ENCODE results near the gene SIDT2. TPM values are rescaled to one million over a fixed set of nuclear protein-coding genes. Genes with fewer than 3 reads are reported as not detected.
"Not testable (repeated sequence)": the region's sequence is repeated elsewhere in the genome, so short reads cannot be mapped to it uniquely, and the experiment has no call there.

The SIDT2 gene
- total and polyA plus RNA-seq, 2 of the 13 experiments (the other 11 are each of a cell fraction or from before 2014, with no cell fraction given): 11.5 to 28.0 TPM

DNA sequence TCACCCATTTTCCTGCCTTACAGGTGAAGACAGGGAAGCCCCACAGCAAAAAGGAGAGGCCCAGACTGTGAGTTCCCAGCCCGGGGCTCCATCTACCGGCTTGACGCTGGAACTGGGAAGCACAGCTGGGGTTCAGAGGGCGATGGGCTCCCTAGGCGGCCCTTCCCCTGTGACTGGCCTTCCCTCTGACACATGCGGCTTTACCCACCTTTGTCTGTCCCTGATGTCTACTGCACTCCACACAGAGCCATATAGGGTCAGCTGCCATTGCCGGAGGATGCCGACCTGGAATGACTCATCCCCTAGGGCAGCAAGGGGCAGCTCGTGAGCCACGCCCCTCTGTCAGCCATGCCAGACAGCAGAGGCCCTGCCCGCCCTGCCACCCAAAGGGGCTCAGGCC is 28.3 kb downstream of the SIDT2 start:
- H3K79me2 ChIP-seq (ENCODE audit: insufficient read depth, low read length); H3K9ac ChIP-seq (ENCODE audit: insufficient read depth, low read depth, low read length); H3K27ac ChIP-seq (ENCODE audit: extremely low read length, insufficient read depth, low read length); H3K4me1 ChIP-seq (ENCODE audit: insufficient read depth, low read length); BruUV-seq (replicated peaks); H3K4me3 ChIP-seq (replicated peaks in 1 of 3; ENCODE audit: insufficient read depth in 1 of 3, low read depth in 2 of 3, low read length in 3 of 3); CTCF ChIA-PET (ENCODE audit: low intra/inter-chr PET ratio, low total read pairs); H4K20me1 ChIP-seq (ENCODE audit: insufficient read depth, low read length); H2AFZ ChIP-seq (ENCODE audit: low read length); H3K27me3 ChIP-seq (ENCODE audit: control insufficient read depth in 1 of 2, insufficient read depth in 2 of 2, low read length in 2 of 2); H3K36me3 ChIP-seq (replicated peaks in 1 of 2; ENCODE audit: control insufficient read depth in 1 of 2, insufficient read depth in 2 of 2, low read length in 2 of 2); H3K9me3 ChIP-seq (ENCODE audit: low read length); POLR2A ChIA-PET: not testable (repeated sequence)
- FAIRE-seq: peak; percentile 84
- in situ Hi-C loops (cut with HindIII; ENCODE audit: extremely low pct_ligation_motif_present, low pct_unique_long_range_greater_than_20kb): loop anchor here (5.0 kb wide), 1 partner anchor 75 kb away; no protein-coding TSS in a partner anchor
- WGBS (ENCODE audit: low lambda C conversion rate): no CpG with 5 or more reads among the region's 11 CpGs
- TF ChIP-seq, protein P1, sequence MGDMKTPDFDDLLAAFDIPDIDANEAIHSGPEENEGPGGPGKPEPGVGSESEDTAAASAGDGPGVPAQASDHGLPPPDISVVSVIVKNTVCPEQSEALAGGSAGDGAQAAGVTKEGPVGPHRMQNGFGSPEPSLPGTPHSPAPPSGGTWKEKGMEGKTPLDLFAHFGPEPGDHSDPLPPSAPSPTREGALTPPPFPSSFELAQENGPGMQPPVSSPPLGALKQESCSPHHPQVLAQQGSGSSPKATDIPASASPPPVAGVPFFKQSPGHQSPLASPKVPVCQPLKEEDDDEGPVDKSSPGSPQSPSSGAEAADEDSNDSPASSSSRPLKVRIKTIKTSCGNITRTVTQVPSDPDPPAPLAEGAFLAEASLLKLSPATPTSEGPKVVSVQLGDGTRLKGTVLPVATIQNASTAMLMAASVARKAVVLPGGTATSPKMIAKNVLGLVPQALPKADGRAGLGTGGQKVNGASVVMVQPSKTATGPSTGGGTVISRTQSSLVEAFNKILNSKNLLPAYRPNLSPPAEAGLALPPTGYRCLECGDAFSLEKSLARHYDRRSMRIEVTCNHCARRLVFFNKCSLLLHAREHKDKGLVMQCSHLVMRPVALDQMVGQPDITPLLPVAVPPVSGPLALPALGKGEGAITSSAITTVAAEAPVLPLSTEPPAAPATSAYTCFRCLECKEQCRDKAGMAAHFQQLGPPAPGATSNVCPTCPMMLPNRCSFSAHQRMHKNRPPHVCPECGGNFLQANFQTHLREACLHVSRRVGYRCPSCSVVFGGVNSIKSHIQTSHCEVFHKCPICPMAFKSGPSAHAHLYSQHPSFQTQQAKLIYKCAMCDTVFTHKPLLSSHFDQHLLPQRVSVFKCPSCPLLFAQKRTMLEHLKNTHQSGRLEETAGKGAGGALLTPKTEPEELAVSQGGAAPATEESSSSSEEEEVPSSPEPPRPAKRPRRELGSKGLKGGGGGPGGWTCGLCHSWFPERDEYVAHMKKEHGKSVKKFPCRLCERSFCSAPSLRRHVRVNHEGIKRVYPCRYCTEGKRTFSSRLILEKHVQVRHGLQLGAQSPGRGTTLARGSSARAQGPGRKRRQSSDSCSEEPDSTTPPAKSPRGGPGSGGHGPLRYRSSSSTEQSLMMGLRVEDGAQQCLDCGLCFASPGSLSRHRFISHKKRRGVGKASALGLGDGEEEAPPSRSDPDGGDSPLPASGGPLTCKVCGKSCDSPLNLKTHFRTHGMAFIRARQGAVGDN (CRISPR knock-in tag; IDR thresholded peaks at IDR 0.05): peak; percentile 32; the same call in 1 of the 2 replicates
- TF ChIP-seq ZFY (CRISPR knock-in tag; IDR thresholded peaks at IDR 0.05) (0 out of 2 replicates have a peak, but pooled peaks have one; percentile 17), SAP130 (CRISPR knock-in tag; IDR thresholded peaks at IDR 0.05; ENCODE audit: low read depth) (peak; percentile 39), STAG1 (CRISPR knock-in tag; IDR thresholded peaks at IDR 0.05) (peak; percentile 40), FOSL2 (CRISPR knock-in tag; IDR thresholded peaks at IDR 0.05) (peak; percentile 22; the same call in 1 of the 2 replicates)
- TF ChIP-seq, protein P2, sequence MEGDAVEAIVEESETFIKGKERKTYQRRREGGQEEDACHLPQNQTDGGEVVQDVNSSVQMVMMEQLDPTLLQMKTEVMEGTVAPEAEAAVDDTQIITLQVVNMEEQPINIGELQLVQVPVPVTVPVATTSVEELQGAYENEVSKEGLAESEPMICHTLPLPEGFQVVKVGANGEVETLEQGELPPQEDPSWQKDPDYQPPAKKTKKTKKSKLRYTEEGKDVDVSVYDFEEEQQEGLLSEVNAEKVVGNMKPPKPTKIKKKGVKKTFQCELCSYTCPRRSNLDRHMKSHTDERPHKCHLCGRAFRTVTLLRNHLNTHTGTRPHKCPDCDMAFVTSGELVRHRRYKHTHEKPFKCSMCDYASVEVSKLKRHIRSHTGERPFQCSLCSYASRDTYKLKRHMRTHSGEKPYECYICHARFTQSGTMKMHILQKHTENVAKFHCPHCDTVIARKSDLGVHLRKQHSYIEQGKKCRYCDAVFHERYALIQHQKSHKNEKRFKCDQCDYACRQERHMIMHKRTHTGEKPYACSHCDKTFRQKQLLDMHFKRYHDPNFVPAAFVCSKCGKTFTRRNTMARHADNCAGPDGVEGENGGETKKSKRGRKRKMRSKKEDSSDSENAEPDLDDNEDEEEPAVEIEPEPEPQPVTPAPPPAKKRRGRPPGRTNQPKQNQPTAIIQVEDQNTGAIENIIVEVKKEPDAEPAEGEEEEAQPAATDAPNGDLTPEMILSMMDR (CRISPR knock-in tag; IDR thresholded peaks at IDR 0.05): peak; percentile 43
- TF ChIP-seq, protein P3, sequence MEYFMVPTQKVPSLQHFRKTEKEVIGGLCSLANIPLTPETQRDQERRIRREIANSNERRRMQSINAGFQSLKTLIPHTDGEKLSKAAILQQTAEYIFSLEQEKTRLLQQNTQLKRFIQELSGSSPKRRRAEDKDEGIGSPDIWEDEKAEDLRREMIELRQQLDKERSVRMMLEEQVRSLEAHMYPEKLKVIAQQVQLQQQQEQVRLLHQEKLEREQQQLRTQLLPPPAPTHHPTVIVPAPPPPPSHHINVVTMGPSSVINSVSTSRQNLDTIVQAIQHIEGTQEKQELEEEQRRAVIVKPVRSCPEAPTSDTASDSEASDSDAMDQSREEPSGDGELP (IDR thresholded peaks at IDR 0.05; ENCODE audit: borderline replicate concordance, low read depth): peak; percentile 51; the same call in 1 of the 2 replicates
- H3K4me2 ChIP-seq (ENCODE audit: low read depth, low read length): peak overlapping the region; percentile 32; the same call in 1 of the 2 replicates
- intact Hi-C loops (cut with micrococcal nuclease; ENCODE audit: unreplicated experiment): loop anchor here (5.0 kb wide), 1 partner anchor 75 kb away; no protein-coding TSS in a partner anchor
- DNase-seq (ENCODE audit: low spot score): peak; percentile 47
- peak; percentile 90 for ATAC-seq

DNA sequence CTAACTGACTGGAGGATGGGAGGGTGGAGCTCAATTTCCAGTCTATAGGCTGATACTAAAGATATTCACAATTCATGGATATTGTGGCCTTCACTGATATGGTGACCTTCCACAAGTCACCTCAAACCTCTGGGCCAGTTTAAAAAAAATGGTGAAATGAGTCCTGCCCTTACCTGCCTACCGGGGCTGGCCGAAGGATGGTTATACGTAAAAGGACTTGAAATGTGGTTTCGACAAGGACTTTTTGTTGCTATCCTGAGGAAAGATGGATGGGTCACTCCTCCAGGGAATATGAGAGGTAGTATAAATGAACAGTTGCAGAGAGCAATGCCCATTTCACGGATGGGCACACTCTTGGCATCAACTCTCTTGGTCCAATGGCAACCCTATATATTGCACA is 28.9 kb downstream of the SIDT2 start:
- intact Hi-C loops (cut with micrococcal nuclease; ENCODE audit: unreplicated experiment): loop anchor here (5.0 kb wide), 1 partner anchor 75 kb away; no protein-coding TSS in a partner anchor

More for the DNA sequence above, 28.9 kb downstream of the SIDT2 start:
- H3K27ac ChIP-seq (ENCODE audit: extremely low read length, insufficient read depth, low read length); FAIRE-seq; H4K20me1 ChIP-seq (ENCODE audit: insufficient read depth, low read length); H3K36me3 ChIP-seq (replicated peaks in 1 of 2; ENCODE audit: control insufficient read depth in 1 of 2, insufficient read depth in 2 of 2, low read length in 2 of 2); ATAC-seq; H3K9me3 ChIP-seq (ENCODE audit: low read length); CTCF ChIA-PET (ENCODE audit: low intra/inter-chr PET ratio, low total read pairs); DNase-seq (ENCODE audit: low spot score); H3K4me1 ChIP-seq (ENCODE audit: insufficient read depth, low read length); H3K9ac ChIP-seq (ENCODE audit: insufficient read depth, low read depth, low read length); H3K4me3 ChIP-seq (replicated peaks in 1 of 3; ENCODE audit: insufficient read depth in 1 of 3, low read depth in 2 of 3, low read length in 3 of 3); BruUV-seq (replicated peaks); POLR2A ChIA-PET; H2AFZ ChIP-seq (ENCODE audit: low read length); H3K79me2 ChIP-seq (ENCODE audit: insufficient read depth, low read length); H3K27me3 ChIP-seq (ENCODE audit: control insufficient read depth in 1 of 2, insufficient read depth in 2 of 2, low read length in 2 of 2); H3K4me2 ChIP-seq (ENCODE audit: low read depth, low read length): not testable (repeated sequence)
- WGBS (ENCODE audit: low lambda C conversion rate): 80% methylated on average over 5 of the region's 5 CpGs
- in situ Hi-C loops (cut with HindIII; ENCODE audit: extremely low pct_ligation_motif_present, low pct_unique_long_range_greater_than_20kb): loop anchor here (5.0 kb wide), 1 partner anchor 75 kb away; no protein-coding TSS in a partner anchor

Data from HepG2 (cell line).